GM18502 (cell line): ENCODE results near the gene C16orf86.

Experiments
- ATAC-seq: cut with Tn5 transposase; IDR thresholded peaks from one replicate; pipeline ENCODE4 v1.9.1; 2021; ENCODE audit warnings: mild to moderate bottlenecking; ENCODE audit not compliant: unreplicated experiment, poor library complexity

Gene C16orf86, protein sequence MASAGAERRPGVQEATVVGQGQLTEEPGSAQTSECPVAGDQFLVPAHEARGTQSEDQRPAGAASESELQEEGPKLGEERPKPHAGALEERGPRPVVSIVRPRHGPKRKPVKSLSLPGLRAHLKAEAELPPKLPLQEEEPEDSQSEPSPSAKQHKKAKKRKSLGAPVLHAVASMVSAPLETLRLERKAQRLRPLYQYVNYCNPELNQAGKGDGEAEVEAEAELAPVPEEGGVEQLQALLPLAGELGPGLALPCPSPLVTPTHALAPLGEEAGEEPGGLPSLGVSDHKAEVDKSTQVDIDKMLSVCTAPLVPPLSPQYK

GRCh38 chr16:67666559-67667452 lies at the start of gene C16orf86, which contains the start of gene ENKD1:
Gene C16orf86, plus strand, starts transcription at chr16:67666814. Its CDS starts 157 bp downstream, at chr16:67666971.
Gene ENKD1, minus strand, starts transcription at chr16:67666750. Its CDS starts 308 bp downstream, at chr16:67666442.
- ATAC-seq: peak; percentile 51

- no peak for ATAC-seq
Observed at GRCh38 chr16:67628216-67628615, 38.4 kb upstream of the C16orf86 start.

GRCh38 chr16:67632415-67633172 lies 34.0 kb upstream of the C16orf86 start:
- ATAC-seq: no peak

GRCh38 chr16:67636713-67637112 lies 29.9 kb upstream of the C16orf86 start:
- no peak for ATAC-seq

DNA sequence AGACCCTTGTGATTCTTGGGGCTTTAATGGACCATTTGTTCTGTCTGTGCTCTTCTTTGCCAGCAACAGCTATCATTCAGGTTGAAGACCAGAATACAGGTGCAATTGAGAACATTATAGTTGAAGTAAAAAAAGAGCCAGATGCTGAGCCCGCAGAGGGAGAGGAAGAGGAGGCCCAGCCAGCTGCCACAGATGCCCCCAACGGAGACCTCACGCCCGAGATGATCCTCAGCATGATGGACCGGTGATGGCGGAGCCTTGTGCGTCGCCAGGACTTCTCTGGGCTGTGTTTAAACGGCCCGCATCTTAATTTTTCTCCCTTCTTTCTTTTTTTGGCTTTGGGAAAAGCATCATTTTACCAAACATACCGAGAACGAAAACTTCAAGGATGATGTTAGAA lies 29.0 kb upstream of the C16orf86 start:
- ATAC-seq: no peak

DNA sequence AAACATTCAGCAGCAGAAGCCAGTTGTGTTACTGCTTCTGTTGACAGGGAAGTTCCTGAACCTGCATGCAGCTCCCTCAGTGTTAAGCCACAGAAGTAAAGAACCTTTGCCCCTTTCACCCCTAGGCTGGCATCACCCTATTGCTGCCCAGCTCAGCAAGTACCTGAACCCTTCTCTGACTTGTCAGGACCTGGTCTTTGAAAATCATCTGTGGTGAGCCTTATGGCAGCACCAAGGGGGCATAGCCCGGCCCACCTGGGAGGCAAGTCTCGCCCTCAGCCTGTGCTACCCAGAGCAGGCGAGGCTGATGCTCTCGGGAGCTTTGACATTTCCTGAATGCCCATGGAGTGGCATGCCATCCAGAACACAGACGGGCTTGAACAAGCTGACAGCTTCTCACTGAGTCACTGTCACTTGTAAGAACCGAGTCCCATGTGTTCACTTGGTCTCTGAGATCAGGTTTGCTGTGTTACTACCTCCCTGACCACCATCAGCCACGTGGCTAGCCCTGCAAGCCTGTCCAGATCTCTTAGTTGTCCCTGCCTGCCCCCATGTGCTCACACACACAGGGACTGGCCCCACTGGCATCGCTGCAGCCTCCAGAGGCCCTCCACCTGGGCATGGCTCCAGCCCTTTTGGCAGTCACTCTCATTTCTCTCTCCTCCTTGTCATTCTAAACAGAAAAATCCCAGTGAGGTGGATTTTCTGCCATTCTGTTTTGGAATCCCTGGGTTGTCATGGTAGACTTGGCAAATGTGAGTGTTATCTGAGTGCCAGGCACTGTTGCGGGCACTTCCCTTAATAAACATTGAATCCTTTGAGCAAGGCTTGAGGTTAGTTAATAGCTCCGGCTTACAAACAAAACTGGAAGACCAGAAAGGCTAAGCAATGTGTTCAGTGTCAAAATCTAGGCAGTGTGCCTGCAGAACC lies 24.6 kb upstream of the C16orf86 start:
- no peak for ATAC-seq

GRCh38 chr16:67644038-67644437 lies 22.6 kb upstream of the C16orf86 start:
- ATAC-seq: no peak

DNA sequence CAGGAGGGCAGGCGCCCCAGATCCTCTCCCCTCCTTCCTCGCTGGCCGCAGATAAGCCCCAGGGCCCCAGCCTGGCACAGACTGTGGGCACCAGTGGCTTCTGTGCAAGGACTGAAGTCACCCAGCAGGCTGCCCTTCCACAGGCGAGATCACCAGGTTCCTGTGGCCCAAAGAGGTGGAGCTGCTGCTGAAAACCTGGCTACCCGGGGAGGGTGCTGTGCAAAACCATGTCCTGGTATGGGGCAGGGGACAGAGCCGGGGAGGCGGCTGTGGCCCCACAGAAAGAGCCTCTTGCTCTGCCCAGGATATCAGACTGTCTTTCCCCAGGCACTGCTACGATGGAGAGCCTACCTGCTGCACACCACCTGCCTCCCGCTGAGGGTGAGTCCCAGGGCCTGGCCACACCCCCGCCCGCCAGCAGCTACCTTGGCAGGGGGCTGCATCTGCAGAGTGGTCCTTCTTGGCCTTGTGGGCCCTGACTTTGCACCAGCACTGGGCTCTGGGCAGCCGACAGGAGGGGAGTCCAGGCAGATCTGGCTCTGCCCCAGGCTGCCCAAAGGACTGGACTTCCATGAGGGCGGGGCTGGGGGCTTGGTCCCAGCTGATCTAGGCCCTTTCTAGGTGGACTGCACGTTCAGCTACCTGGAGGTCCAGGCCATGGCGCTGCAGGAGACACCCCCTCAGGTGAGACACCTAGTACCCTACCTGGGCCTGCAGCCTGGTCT lies 21.1 kb upstream of the C16orf86 start:
- no peak for ATAC-seq

- ATAC-seq: no peak
Observed at GRCh38 chr16:67647111-67647651, 19.4 kb upstream of the C16orf86 start.

- no peak for ATAC-seq
Observed at GRCh38 chr16:67647681-67648080, 18.9 kb upstream of the C16orf86 start.

GRCh38 chr16:67648088-67648763 lies 18.4 kb upstream of the C16orf86 start:
- ATAC-seq: no peak

- no peak for ATAC-seq
Observed at GRCh38 chr16:67648764-67649407, 17.7 kb upstream of the C16orf86 start.

DNA sequence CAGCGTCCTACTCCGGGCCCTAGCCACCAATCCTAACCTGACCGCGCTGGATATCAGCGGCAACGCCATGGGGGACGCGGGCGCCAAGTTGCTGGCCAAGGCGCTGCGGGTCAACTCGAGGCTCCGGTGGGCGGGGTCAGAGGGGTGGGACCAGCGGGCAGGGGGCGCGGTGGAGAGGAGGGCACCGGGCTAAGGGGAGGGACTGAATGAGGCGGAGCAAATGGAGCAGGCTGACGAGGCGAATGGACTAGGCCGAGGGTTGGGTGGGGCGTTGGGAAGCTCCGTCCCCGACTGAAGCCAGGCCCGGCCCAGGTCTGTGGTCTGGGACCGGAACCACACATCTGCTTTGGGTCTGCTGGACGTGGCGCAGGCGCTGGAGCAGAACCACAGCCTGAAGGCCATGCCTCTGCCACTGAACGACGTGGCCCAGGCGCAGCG lies 17.1 kb upstream of the C16orf86 start:
- no peak for ATAC-seq

GRCh38 chr16:67650023-67650422 lies 16.6 kb upstream of the C16orf86 start:
- no peak for ATAC-seq

DNA sequence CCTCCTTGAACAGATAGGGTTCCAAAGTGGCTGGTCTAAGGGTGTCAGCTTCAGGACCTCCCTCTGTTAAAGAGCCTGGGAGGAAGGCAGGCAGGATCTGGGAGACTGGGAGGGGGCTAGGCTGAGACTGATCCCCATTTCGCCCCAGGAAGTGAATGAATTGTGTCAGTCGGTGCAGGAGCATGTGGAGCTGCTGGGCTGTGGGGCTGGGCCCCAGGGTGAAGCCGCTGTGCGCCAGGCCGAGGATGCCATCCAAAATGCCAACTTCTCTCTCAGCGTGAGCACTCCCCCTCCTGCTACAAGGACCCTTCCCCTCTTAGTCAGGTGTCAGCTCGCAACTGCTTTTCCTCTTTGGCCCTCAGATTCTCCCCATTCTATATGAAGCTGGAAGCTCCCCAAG lies 15.6 kb upstream of the C16orf86 start:
- no peak for ATAC-seq

- no peak for ATAC-seq
Observed at GRCh38 chr16:67651847-67652246, 14.8 kb upstream of the C16orf86 start.

DNA sequence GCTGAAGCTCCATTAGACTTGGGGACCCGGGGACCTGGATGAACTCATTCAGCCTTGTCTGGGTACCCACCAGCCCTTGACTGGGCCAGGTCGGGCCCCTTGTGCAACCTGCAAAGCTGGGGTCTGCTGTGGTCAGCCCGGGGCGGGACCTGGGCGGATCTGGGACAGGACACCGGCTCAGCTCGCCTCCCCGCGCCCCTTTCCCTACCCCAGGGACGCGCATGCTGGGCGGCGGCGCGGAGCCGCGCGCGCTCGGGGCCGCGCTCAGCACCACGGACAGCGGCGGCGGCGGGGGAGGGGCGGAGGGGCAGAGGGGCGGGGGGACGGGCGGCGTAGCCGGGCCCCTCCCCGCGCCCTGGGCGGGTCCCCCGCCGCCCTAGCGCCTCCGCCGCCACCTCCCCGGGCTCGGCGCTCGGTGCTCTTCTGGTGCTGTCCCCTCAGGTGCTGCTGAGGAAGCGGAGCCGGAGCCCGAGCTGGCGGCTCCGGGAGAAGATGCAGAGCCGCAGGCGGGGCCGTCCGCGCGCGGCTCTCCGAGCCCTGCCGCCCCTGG lies 14.0 kb upstream of the C16orf86 start:
- no peak for ATAC-seq
